ENCODE results near the gene FERMT1. TPM values are rescaled to one million over a fixed set of nuclear protein-coding genes. Genes with fewer than 3 reads are reported as not detected.

FERMT1 gene
- total RNA-seq, 1 donor from 2014 or later = 8.4 TPM

DNA sequence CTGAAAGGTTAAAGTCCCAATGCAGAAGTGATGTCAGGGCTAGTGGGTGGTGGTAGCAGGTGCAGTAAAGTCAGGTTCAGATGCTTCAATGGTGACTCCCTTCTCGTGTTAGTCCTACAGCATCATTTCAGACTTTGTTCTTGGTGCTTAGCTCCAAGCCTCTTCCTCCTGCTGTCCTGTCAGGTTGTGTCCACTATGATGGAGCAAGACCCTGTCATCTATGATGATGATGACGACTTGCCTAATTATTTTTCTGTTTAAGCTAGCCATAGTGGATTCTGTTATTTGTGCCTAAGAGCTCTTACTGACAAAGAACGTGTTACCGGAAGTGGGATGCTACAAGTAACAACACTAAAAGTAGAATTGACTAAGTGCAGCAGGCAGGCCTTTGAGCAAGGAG lies 5.0 kb upstream of the FERMT1 start:
- peaks cover 19% of the 10 kb centered on the region for H3K27me3 Mint-ChIP-seq
- peaks cover 7% of the 10 kb centered on the region for H3K4me1 Mint-ChIP-seq (ENCODE audit: low read depth)
- no peak overlapping the region for H3K27ac Mint-ChIP-seq
- no peaks in the 10 kb centered on the region for H3K36me3 Mint-ChIP-seq (ENCODE audit: insufficient read depth)
- no peak for TF ChIP-seq CTCF (IDR thresholded peaks at IDR 0.05; ENCODE audit: unreplicated experiment)
- no peak overlapping the region for H3K4me3 Mint-ChIP-seq (ENCODE audit: low read depth)
- H3K9me3 Mint-ChIP-seq (ENCODE audit: low read depth) = no peaks in the 10 kb centered on the region
- DNase-seq (ENCODE audit: low spot score, unreplicated experiment) = no peak

GRCh38 chr20:6126846-6127245 lies 4.0 kb upstream of the FERMT1 start:
- no peaks in the 10 kb centered on the region for H3K36me3 Mint-ChIP-seq (ENCODE audit: insufficient read depth)
- H3K9me3 Mint-ChIP-seq (ENCODE audit: low read depth) = no peaks in the 10 kb centered on the region
- peaks cover 12% of the 10 kb centered on the region for H3K4me1 Mint-ChIP-seq (ENCODE audit: low read depth)
- H3K27me3 Mint-ChIP-seq = peaks cover 17% of the 10 kb centered on the region
- H3K27ac Mint-ChIP-seq = no peak overlapping the region
- TF ChIP-seq CTCF (IDR thresholded peaks at IDR 0.05; ENCODE audit: unreplicated experiment) = no peak
- DNase-seq (ENCODE audit: low spot score, unreplicated experiment) = no peak
- no peak overlapping the region for H3K4me3 Mint-ChIP-seq (ENCODE audit: low read depth)

GRCh38 chr20:6123649-6124014 lies 802 bp upstream of the FERMT1 start:
- no peak for TF ChIP-seq CTCF (IDR thresholded peaks at IDR 0.05; ENCODE audit: unreplicated experiment)
- no peak for DNase-seq (ENCODE audit: low spot score, unreplicated experiment)
- H3K27ac Mint-ChIP-seq = peak overlapping the region; percentile 93
- H3K4me1 Mint-ChIP-seq (ENCODE audit: low read depth) = peaks cover 16% of the 10 kb centered on the region
- H3K36me3 Mint-ChIP-seq (ENCODE audit: insufficient read depth) = peaks cover 6% of the 10 kb centered on the region
- peak overlapping the region; percentile 74 for H3K4me3 Mint-ChIP-seq (ENCODE audit: low read depth)
- no peaks in the 10 kb centered on the region for H3K9me3 Mint-ChIP-seq (ENCODE audit: low read depth)
- peaks cover 14% of the 10 kb centered on the region for H3K27me3 Mint-ChIP-seq

DNA sequence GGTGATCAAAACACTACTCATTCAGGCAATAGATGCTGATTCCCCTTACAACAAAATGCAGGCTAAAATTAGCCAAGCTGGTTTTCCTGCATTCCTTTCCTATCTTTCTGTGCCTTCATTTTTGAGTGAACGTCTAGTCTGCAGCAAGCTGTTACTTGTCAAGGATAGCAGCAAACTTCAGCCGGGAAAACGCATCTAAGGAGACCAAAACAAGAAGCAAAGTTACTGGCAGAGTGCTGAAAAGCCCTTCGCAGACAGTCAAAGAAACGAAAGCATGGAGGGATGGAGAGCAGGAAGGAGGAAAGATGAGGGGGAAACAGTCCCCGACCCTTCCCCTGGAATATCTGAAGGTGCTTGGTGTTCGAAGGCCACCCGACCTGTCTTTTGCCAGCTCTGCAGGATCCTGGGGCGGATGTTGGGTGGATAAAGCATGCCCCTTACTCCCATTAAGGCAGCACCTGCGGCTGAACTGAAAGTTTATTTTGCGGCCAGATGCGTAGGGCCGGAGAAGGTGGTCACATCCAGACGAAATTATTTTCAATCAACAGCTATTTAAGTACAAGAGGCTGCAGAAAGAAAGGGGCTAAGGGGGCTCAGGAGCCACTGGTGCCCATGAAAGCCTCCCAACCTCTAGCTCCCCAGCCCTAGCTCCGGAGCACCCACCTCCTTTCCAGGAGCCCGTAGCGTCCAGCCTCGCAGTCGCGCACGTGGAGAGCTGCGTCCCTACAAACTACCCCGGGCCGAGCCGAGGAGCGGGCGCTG lies 538 bp downstream of the FERMT1 start:
- TF ChIP-seq CTCF (IDR thresholded peaks at IDR 0.05; ENCODE audit: unreplicated experiment) = no peak
- Mint-ChIP-seq H3K4me3 (ENCODE audit: low read depth) (peak overlapping the region; percentile 63), H3K27ac (peak overlapping the region; percentile 70), H3K27me3 (peaks cover 4% of the 10 kb centered on the region), H3K4me1 (ENCODE audit: low read depth) (peaks cover 17% of the 10 kb centered on the region), H3K36me3 (ENCODE audit: insufficient read depth) (peaks cover 12% of the 10 kb centered on the region), H3K9me3 (ENCODE audit: low read depth) (no peaks in the 10 kb centered on the region)
- DNase-seq (ENCODE audit: low spot score, unreplicated experiment) = no peak

- DNase-seq (ENCODE audit: low spot score, unreplicated experiment) = no peak
- Mint-ChIP-seq H3K4me3 (ENCODE audit: low read depth) (peak overlapping the region; percentile 6), H3K27ac (no peak overlapping the region), H3K36me3 (ENCODE audit: insufficient read depth) (peaks cover 16% of the 10 kb centered on the region), H3K4me1 (ENCODE audit: low read depth) (peaks cover 17% of the 10 kb centered on the region), H3K27me3 (peaks cover 2% of the 10 kb centered on the region), H3K9me3 (ENCODE audit: low read depth) (no peaks in the 10 kb centered on the region)
- no peak for TF ChIP-seq CTCF (IDR thresholded peaks at IDR 0.05; ENCODE audit: unreplicated experiment)
These were observed 1.3 kb downstream of the FERMT1 start for GRCh38 chr20:6121504-6121903.

Data from progenitor cell of endocrine pancreas (in vitro differentiated cells).